Mesenchymal stem cell (in vitro differentiated cells and primary cell): Measurements from ENCODE around the gene CELA3B.
"Not testable (repeated sequence)": the region's sequence is repeated elsewhere in the genome, so short reads cannot be mapped to it uniquely, and the experiment has no call there.

Source experiments
- DNase-seq: peaks from one replicate; pipeline ENCODE4 v3.0.0-alpha.2; 2013
- H2AFZ ChIP-seq: one replicate; pipeline ENCODE4 v1.6.1; 2013; ENCODE audit warnings: low read depth, mild to moderate bottlenecking, control low read depth, inconsistent platforms, low read length, moderate library complexity
- H2AK5ac ChIP-seq: 2 replicates; pipeline ENCODE4 v1.6.1; 2013; ENCODE audit warnings: low read length, moderate library complexity, mild to moderate bottlenecking, inconsistent platforms; ENCODE audit not compliant: severe bottlenecking
- H2BK120ac ChIP-seq: one replicate; pipeline ENCODE4 v1.6.1; 2013; ENCODE audit warnings: low read depth, mild to moderate bottlenecking, inconsistent platforms, low read length, moderate library complexity
- H2BK12ac ChIP-seq, 2 experiments: one replicate each; pipeline ENCODE4 v1.6.1; 2013; ENCODE audit warnings: inconsistent platforms in 2 of 2, low read length in 2 of 2, mild to moderate bottlenecking in 2 of 2, moderate library complexity in 2 of 2, control low read depth in 1 of 2
- H2BK15ac ChIP-seq: one replicate; pipeline ENCODE4 v1.6.1; 2013; ENCODE audit warnings: mild to moderate bottlenecking, low read depth, inconsistent platforms; ENCODE audit not compliant: poor library complexity, severe bottlenecking
- H2BK5ac ChIP-seq: 2 replicates; pipeline ENCODE4 v1.6.1; 2013; ENCODE audit warnings: low read depth, mild to moderate bottlenecking, low read length, control low read depth, inconsistent platforms; ENCODE audit not compliant: poor library complexity, severe bottlenecking
- H3K14ac ChIP-seq, 2 experiments: one replicate each; pipeline ENCODE4 v1.6.1; 2013; ENCODE audit warnings: inconsistent platforms in 2 of 2, low read length in 2 of 2, control low read depth in 1 of 2, mild to moderate bottlenecking in 1 of 2, moderate library complexity in 1 of 2
- H3K18ac ChIP-seq, 2 experiments: one replicate each; pipeline ENCODE4 v1.6.1; 2013; ENCODE audit warnings: inconsistent platforms in 2 of 2, low read length in 2 of 2, control low read depth in 1 of 2, low read depth in 1 of 2, mild to moderate bottlenecking in 1 of 2
- H3K23ac ChIP-seq, 2 experiments: one replicate each; pipeline ENCODE4 v1.6.1; 2013; ENCODE audit warnings: inconsistent platforms in 2 of 2, low read length in 2 of 2, mild to moderate bottlenecking in 2 of 2, moderate library complexity in 2 of 2, control low read depth in 1 of 2
- H3K27ac ChIP-seq: 2 replicates; pipeline ENCODE4 v1.5.1; 2013; ENCODE audit warnings: mild to moderate bottlenecking, moderate library complexity, low read length, control low read depth, inconsistent platforms; ENCODE audit not compliant: poor library complexity, severe bottlenecking
- H3K27me3 ChIP-seq, 2 experiments: 2 replicates each; pipeline versions ENCODE4 v1.6.1 to v1.7.0; 2013; ENCODE audit warnings: low read length in 2 of 2, mild to moderate bottlenecking in 2 of 2, moderate library complexity in 2 of 2, control low read depth in 1 of 2, inconsistent platforms in 1 of 2; ENCODE audit not compliant: control insufficient read depth in 1 of 2, insufficient read depth in 1 of 2
- H3K36me3 ChIP-seq, 2 experiments: 2 replicates each; pipeline versions ENCODE4 v1.6.1 to v1.7.0; 2013; ENCODE audit warnings: low read length in 2 of 2, control low read depth in 1 of 2, inconsistent platforms in 1 of 2, low read depth in 1 of 2, mild to moderate bottlenecking in 1 of 2; ENCODE audit not compliant: insufficient read depth in 2 of 2, control insufficient read depth in 1 of 2
- H3K4ac ChIP-seq, 2 experiments: one replicate each; pipeline ENCODE4 v1.6.1; 2013; ENCODE audit warnings: inconsistent platforms in 2 of 2, low read length in 2 of 2, mild to moderate bottlenecking in 2 of 2, moderate library complexity in 2 of 2, control low read depth in 1 of 2, low read depth in 1 of 2
- H3K4me1 ChIP-seq: 2 replicates; pipeline ENCODE4 v1.6.1; 2013; ENCODE audit warnings: low read depth, low read length, control low read depth; ENCODE audit not compliant: control insufficient read depth, insufficient read depth
- H3K4me2 ChIP-seq: 2 replicates; pipeline ENCODE4 v1.6.1; 2013; ENCODE audit warnings: low read length, mild to moderate bottlenecking, inconsistent platforms; ENCODE audit not compliant: poor library complexity, severe bottlenecking
- H3K4me3 ChIP-seq, 2 experiments: 2 replicates each; pipeline versions ENCODE4 v1.5.1 to v1.7.0; 2013; ENCODE audit warnings: low read length in 2 of 2, mild to moderate bottlenecking in 2 of 2, control low read depth in 1 of 2, low read depth in 1 of 2; ENCODE audit not compliant: insufficient read depth in 1 of 2
- H3K79me1 ChIP-seq: replicated peaks from 2 replicates; pipeline ENCODE4 v1.6.1; 2013; ENCODE audit warnings: mild to moderate bottlenecking, control low read depth, low read length, inconsistent platforms; ENCODE audit not compliant: poor library complexity, severe bottlenecking
- H3K9ac ChIP-seq: 2 replicates; pipeline ENCODE4 v1.7.0; 2013; ENCODE audit warnings: mild to moderate bottlenecking, low read length, moderate library complexity
- H3K9me3 ChIP-seq: 2 replicates; pipeline ENCODE4 v1.7.0; 2013; ENCODE audit warnings: mild to moderate bottlenecking, low read length; ENCODE audit not compliant: control insufficient read depth
- H4K8ac ChIP-seq: one replicate; pipeline ENCODE4 v1.6.1; 2013; ENCODE audit warnings: inconsistent platforms, mild to moderate bottlenecking, low read length, moderate library complexity
- H4K91ac ChIP-seq: one replicate; pipeline ENCODE4 v1.6.1; 2013; ENCODE audit warnings: mild to moderate bottlenecking, low read length, inconsistent platforms
- WGBS: methylation state at CpG from one replicate; pipeline ENCODE4 v1.1.7; 2013; ENCODE audit warnings: mixed read lengths; 5-methylcytosine and 5-hydroxymethylcytosine counted together

The CELA3B gene

GRCh38 chr1:22030473-22030872 is 53.7 kb downstream of the CELA3B start:
- 86% methylated on average over 3 of the region's 3 CpGs for whole genome bisulfite sequencing
- no peak overlapping the region for H2BK15ac ChIP-seq

GRCh38 chr1:22031214-22031962 is 54.6 kb downstream of the CELA3B start:
- no peaks in the 10 kb centered on the region for H3K4me1 ChIP-seq
- H3K27me3 ChIP-seq: no peaks in the 10 kb centered on the region
- no peak overlapping the region for H4K8ac ChIP-seq
- H2AK5ac ChIP-seq: no peak overlapping the region
- H4K91ac ChIP-seq: no peak overlapping the region
- H3K36me3 ChIP-seq: peaks cover 3 to 14% of the 10 kb centered on the region in 2 experiments
- peak; percentile 72 for DNase-seq
- no peak overlapping the region for H3K27ac ChIP-seq
- H3K4ac ChIP-seq: no peak overlapping the region
- peaks cover 5% of the 10 kb centered on the region for H3K79me1 ChIP-seq
- H3K4me2 ChIP-seq: no peak overlapping the region
- no peak overlapping the region for H3K4me3 ChIP-seq
- 45% methylated on average over 8 of the region's 8 CpGs for WGBS
- H3K9ac ChIP-seq: no peak overlapping the region
- H3K18ac ChIP-seq: no peak overlapping the region
- H2BK5ac ChIP-seq: no peak overlapping the region
- no peak overlapping the region for H2BK15ac ChIP-seq
- H2BK12ac ChIP-seq: peak overlapping the region in 1 of 2 experiments; percentile 77
- H3K14ac ChIP-seq: no peak overlapping the region
- no peak overlapping the region for H2AFZ ChIP-seq
- H3K9me3 ChIP-seq: no peaks in the 10 kb centered on the region
- no peak overlapping the region for H2BK120ac ChIP-seq
- no peak overlapping the region for H3K23ac ChIP-seq

More at GRCh38 chr1:22030473-22030872, 53.7 kb downstream of the CELA3B start:
- no peaks in the 10 kb centered on the region for H3K9me3 ChIP-seq
- H2BK5ac ChIP-seq: no peak overlapping the region
- no peak overlapping the region for H2AK5ac ChIP-seq
- peak overlapping the region in 1 of 2 experiments; percentile 46 for H3K4ac ChIP-seq
- H3K27ac ChIP-seq: no peak overlapping the region
- peak overlapping the region in 1 of 2 experiments; percentile 90 for H2BK12ac ChIP-seq
- no peak overlapping the region for H2AFZ ChIP-seq
- peak overlapping the region; percentile 7 for H4K8ac ChIP-seq
- H3K9ac ChIP-seq: no peak overlapping the region
- H3K36me3 ChIP-seq: peaks cover 3 to 14% of the 10 kb centered on the region in 2 experiments
- H4K91ac ChIP-seq: no peak overlapping the region
- H3K4me2 ChIP-seq: no peak overlapping the region
- DNase-seq: no peak
- peaks cover 3% of the 10 kb centered on the region for H3K4me1 ChIP-seq
- H3K4me3 ChIP-seq: no peak overlapping the region
- no peak overlapping the region for H2BK120ac ChIP-seq
- no peak overlapping the region for H3K23ac ChIP-seq
- no peak overlapping the region for H3K18ac ChIP-seq
- H3K14ac ChIP-seq: no peak overlapping the region
- no peaks in the 10 kb centered on the region for H3K27me3 ChIP-seq
- peaks cover 7% of the 10 kb centered on the region for H3K79me1 ChIP-seq

GRCh38 chr1:22034834-22035233 is 58.0 kb downstream of the CELA3B start:
- not testable (repeated sequence) for H3K18ac ChIP-seq, H3K9ac ChIP-seq, H2BK120ac ChIP-seq, H2BK5ac ChIP-seq, H3K4me1 ChIP-seq, H3K27ac ChIP-seq, H3K36me3 ChIP-seq, H3K9me3 ChIP-seq, H3K23ac ChIP-seq, H3K4ac ChIP-seq, DNase-seq, H3K79me1 ChIP-seq, H4K91ac ChIP-seq, H2BK15ac ChIP-seq, H4K8ac ChIP-seq, H3K4me3 ChIP-seq, H3K4me2 ChIP-seq, H2AFZ ChIP-seq, H3K27me3 ChIP-seq, H2BK12ac ChIP-seq, H2AK5ac ChIP-seq, H3K14ac ChIP-seq
- 90% methylated on average over 4 of the region's 5 CpGs for WGBS

- Histone ChIP-seq H2BK120ac (no peak overlapping the region), H3K27me3 (no peaks in the 10 kb centered on the region), H2AK5ac (no peak overlapping the region), H3K4ac (no peak overlapping the region), H3K4me1 (peaks cover 1% of the 10 kb centered on the region), H3K36me3 (no peaks in the 10 kb centered on the region), H4K91ac (no peak overlapping the region), H3K27ac (no peak overlapping the region), H3K4me2 (no peak overlapping the region), H4K8ac (no peak overlapping the region), H3K79me1 (no peaks in the 10 kb centered on the region), H3K4me3 (no peak overlapping the region), H3K18ac (no peak overlapping the region), H2AFZ (no peak overlapping the region), H3K9ac (no peak overlapping the region), H3K23ac (no peak overlapping the region), H2BK5ac (no peak overlapping the region), H2BK15ac (no peak overlapping the region), H2BK12ac (peak overlapping the region in 1 of 2 experiments; percentile 72), H3K14ac (no peak overlapping the region), H3K9me3 (no peaks in the 10 kb centered on the region)
- WGBS: 96% methylated on average over 4 of the region's 7 CpGs
- no peak for DNase-seq
These were observed 60.7 kb downstream of the CELA3B start for GRCh38 chr1:22037520-22037919.
